Adrenal gland (tissue), 5 donors: ENCODE results near the gene TCERG1.

Source experiments
- CTCF ChIP-seq, 6 experiments: fragments of 450-650 bp in 4 of 6; fragments of 200-600 bp in 2 of 6; sonication (generic) in 1 of 6; IDR thresholded peaks; 1 replicate in 5 of 6; 2 replicates in 1 of 6; pipeline versions ENCODE4 v1.5.1 to v1.8.0; 2016 to 2021; ENCODE audit warnings: antibody characterized with exemption in 6 of 6, mild to moderate bottlenecking in 2 of 6, moderate library complexity in 1 of 6
- POLR2A ChIP-seq, 2 donors: fragments of 450-650 bp; IDR thresholded peaks; one replicate each; pipeline ENCODE4 v1.6.1; 2017; ENCODE audit warnings: antibody characterized with exemption in 2 of 2, mild to moderate bottlenecking in 2 of 2, moderate library complexity in 1 of 2
- donor health status: DM: no; HTN: no; CAD: no.

DNA sequence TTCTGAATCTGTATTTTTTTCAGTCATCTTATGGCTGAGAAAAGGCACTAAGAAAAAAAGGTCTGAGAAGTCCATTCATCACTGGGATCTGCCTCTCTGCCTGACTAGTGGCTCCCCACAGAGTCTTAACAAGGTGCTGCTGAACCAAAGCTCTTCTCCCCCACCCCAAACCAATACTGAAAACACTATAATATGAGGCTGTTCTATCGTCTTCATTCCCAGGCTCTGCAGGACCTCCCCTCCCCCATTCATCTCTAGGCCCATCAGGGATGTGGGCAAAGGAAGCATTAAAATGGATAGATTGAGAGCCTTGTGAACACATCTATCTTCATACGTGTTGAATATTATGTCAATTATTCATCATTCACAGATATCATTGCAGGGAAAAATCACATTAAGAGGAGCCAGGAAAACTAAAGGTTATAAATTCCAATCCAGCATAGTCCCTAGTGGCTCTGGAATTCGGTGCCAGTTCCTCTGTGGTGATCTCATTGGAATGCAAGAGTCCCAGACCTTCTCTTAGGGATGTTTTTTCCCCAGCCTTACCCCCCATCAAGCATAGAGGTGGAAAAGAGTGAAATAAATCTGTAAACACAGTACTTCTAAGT lies 113.2 kb downstream of the TCERG1 start:
- no peak for TF ChIP-seq CTCF (IDR thresholded peaks at IDR 0.05)
- no peak for TF ChIP-seq POLR2A (IDR thresholded peaks at IDR 0.05)
